Measurements from ENCODE around the gene MED8. TPM values are rescaled to one million over a fixed set of nuclear protein-coding genes. Genes with fewer than 3 reads are reported as not detected.

Gene MED8
- total RNA-seq, 5 donors from 2014 or later (not counting 1 experiment from before 2014, with no cell fraction given): 11.4 to 32.9 (median 29.5) TPM

DNA sequence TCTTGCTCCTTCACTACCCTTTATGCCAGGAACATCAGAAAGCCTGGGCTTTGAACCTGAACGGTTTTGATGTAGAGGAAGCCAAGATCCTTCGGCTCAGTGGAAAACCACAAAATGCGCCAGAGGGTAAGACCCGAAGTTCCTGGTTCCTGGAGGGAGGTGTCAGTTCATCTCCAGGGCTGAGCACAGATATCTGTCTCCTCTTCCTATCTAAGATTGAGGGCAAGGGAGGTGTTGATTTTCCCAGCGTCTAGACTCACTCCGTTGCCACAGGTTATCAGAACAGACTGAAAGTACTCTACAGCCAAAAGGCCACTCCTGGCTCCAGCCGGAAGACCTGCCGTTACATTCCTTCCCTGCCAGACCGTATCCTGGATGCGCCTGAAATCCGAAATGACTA, 29.9 kb downstream of the MED8 start:
- DNase-seq: no peak
- H3K9me3 Mint-ChIP-seq: no peaks in the 10 kb centered on the region
- H3K4me3 ChIP-seq (ENCODE audit: control insufficient read depth in 1 of 2, extremely low read depth in 1 of 2, low read length in 1 of 2): no peak overlapping the region
- no peak for ATAC-seq (replicated peaks in 1 of 4)
- peak overlapping the region; percentile 66 to 87 (median 85) for H3K4me3 Mint-ChIP-seq
- H3K27me3 Mint-ChIP-seq: no peaks in the 10 kb centered on the region
- 53% methylated on average over 3 of the region's 11 CpGs for WGBS (ENCODE audit: insufficient coverage)
- H3K4me1 ChIP-seq (ENCODE audit: control insufficient read depth in 1 of 2, extremely low read depth in 1 of 2, insufficient read depth in 2 of 2, low read length in 2 of 2): peaks cover 5 to 15% of the 10 kb centered on the region in 2 experiments
- peaks cover 17 to 28% (median 19%) of the 10 kb centered on the region in 3 donors for H3K4me1 Mint-ChIP-seq
- no peaks in the 10 kb centered on the region for H3K9me3 ChIP-seq
- CTCF ChIA-PET: no interaction called here
- POLR2A ChIA-PET: interaction anchor here in 1 of 2 donors (0.6 kb wide), 1 partner anchor 1852 kb away, joined by 12 read pairs; no protein-coding TSS in a partner anchor
- H3K27ac ChIP-seq (ENCODE audit: low read length): no peak overlapping the region
- no peaks in the 10 kb centered on the region for H3K27me3 ChIP-seq (replicated peaks in 1 of 2; ENCODE audit: control insufficient read depth in 2 of 2, extremely low read depth in 1 of 2, insufficient read depth in 2 of 2, low read length in 1 of 2)
- H3K36me3 ChIP-seq (ENCODE audit: control insufficient read depth in 2 of 2, extremely low read depth in 1 of 2, insufficient read depth in 1 of 2, low read length in 1 of 2): peaks cover 7 to 27% of the 10 kb centered on the region in 2 donors
- H3K36me3 Mint-ChIP-seq: peaks cover 24% of the 10 kb centered on the region
- no peak overlapping the region for H3K27ac Mint-ChIP-seq

- Mint-ChIP-seq H3K36me3 (peaks cover 19% of the 10 kb centered on the region), H3K9me3 (no peaks in the 10 kb centered on the region), H3K27me3 (no peaks in the 10 kb centered on the region), H3K4me3 (peak within 1 kb of the TSS; percentile 85 to 87 (median 87)), H3K4me1 (peaks cover 17 to 26% (median 19%) of the 10 kb centered on the region in 3 donors), H3K27ac (peak within 1 kb of the TSS; percentile 87 to 88)
- peaks cover 5 to 15% of the 10 kb centered on the region in 2 experiments for H3K4me1 ChIP-seq (ENCODE audit: control insufficient read depth in 1 of 2, extremely low read depth in 1 of 2, insufficient read depth in 2 of 2, low read length in 2 of 2)
- peaks cover 7 to 20% of the 10 kb centered on the region in 2 donors for H3K36me3 ChIP-seq (ENCODE audit: control insufficient read depth in 2 of 2, extremely low read depth in 1 of 2, insufficient read depth in 1 of 2, low read length in 1 of 2)
- H3K27me3 ChIP-seq (replicated peaks in 1 of 2; ENCODE audit: control insufficient read depth in 2 of 2, extremely low read depth in 1 of 2, insufficient read depth in 2 of 2, low read length in 1 of 2): no peaks in the 10 kb centered on the region
- CTCF ChIA-PET: interaction anchor here (0.6 to 1.5 kb wide), 7 partner anchors 9 to 132 kb away, joined by 3 to 8 read pairs (median 4); partner anchors contain the start of genes MED8 (in 1 of the 2) and SZT2 (in 1 of the 2)
- ATAC-seq (replicated peaks in 1 of 4) (peak; percentile 98 to 100 (median 100)), DNase-seq (peak; percentile 93 to 99 (median 96))
- POLR2A ChIA-PET: interaction anchor here in 1 of 2 donors (0.6 to 1.6 kb wide), 2 partner anchors 30 to 1853 kb away, joined by 5 to 12 read pairs; partner anchors contain the start of genes MED8 and SZT2
- WGBS (ENCODE audit: insufficient coverage): 4% methylated on average over 55 of the region's 59 CpGs
- H3K9me3 ChIP-seq: no peaks in the 10 kb centered on the region
- H3K27ac ChIP-seq (ENCODE audit: low read length): peak within 1 kb of the TSS; percentile 64
- peak within 1 kb of the TSS; percentile 59 to 69 for H3K4me3 ChIP-seq (ENCODE audit: control insufficient read depth in 1 of 2, extremely low read depth in 1 of 2, low read length in 1 of 2)
Observed at GRCh38 chr1:43358746-43359693, 30.6 kb downstream of the MED8 start, which contains the start of gene CDC20. Gene CDC20, plus strand, starts transcription at chr1:43358981. Its CDS starts 235 bp downstream, at chr1:43359216.

- H3K27ac ChIP-seq (ENCODE audit: low read length): peak overlapping the region; percentile 64
- no peaks in the 10 kb centered on the region for H3K9me3 ChIP-seq
- POLR2A ChIA-PET: interaction anchor here (0.6 to 1.6 kb wide), 4 partner anchors 11 to 635 kb away, joined by 3 to 5 read pairs (median 4); partner anchors contain the start of genes MED8 (in 1 of the 2) and SZT2 (in 1 of the 2)
Observed at GRCh38 chr1:43358121-43358745, 31.4 kb downstream of the MED8 start.

GRCh38 chr1:43357251-43357650, 32.3 kb downstream of the MED8 start:
- ATAC-seq (replicated peaks in 1 of 4) (no peak), DNase-seq (no peak)
- no peaks in the 10 kb centered on the region for H3K9me3 ChIP-seq
- H3K27ac ChIP-seq (ENCODE audit: low read length): no peak overlapping the region
- peaks cover 5 to 15% of the 10 kb centered on the region in 2 experiments for H3K4me1 ChIP-seq (ENCODE audit: control insufficient read depth in 1 of 2, extremely low read depth in 1 of 2, insufficient read depth in 2 of 2, low read length in 2 of 2)
- ChIA-PET POLR2A (interaction anchor here (0.6 to 0.9 kb wide), 2 partner anchors 606 to 636 kb away, joined by 3 to 6 read pairs; no protein-coding TSS in a partner anchor), CTCF (interaction anchor here in 1 of 2 donors (0.6 kb wide), 2 partner anchors 11 to 432 kb away, joined by 3 to 4 read pairs; partner anchors contain the start of gene ELOVL1)
- H3K4me1 Mint-ChIP-seq: peaks cover 17 to 29% (median 19%) of the 10 kb centered on the region in 3 donors
- no peak overlapping the region for H3K27ac Mint-ChIP-seq
- H3K36me3 Mint-ChIP-seq: peaks cover 10% of the 10 kb centered on the region
- H3K4me3 ChIP-seq (ENCODE audit: control insufficient read depth in 1 of 2, extremely low read depth in 1 of 2, low read length in 1 of 2): no peak overlapping the region
- H3K27me3 Mint-ChIP-seq: no peaks in the 10 kb centered on the region
- no peaks in the 10 kb centered on the region for H3K9me3 Mint-ChIP-seq
- peak overlapping the region in 1 of 3 donors; percentile 85 for H3K4me3 Mint-ChIP-seq
- peaks cover 2 to 6% of the 10 kb centered on the region in 2 donors for H3K36me3 ChIP-seq (ENCODE audit: control insufficient read depth in 2 of 2, extremely low read depth in 1 of 2, insufficient read depth in 1 of 2, low read length in 1 of 2)
- WGBS (ENCODE audit: insufficient coverage): no CpG with 5 or more reads among the region's 4 CpGs
- no peaks in the 10 kb centered on the region for H3K27me3 ChIP-seq (replicated peaks in 1 of 2; ENCODE audit: control insufficient read depth in 2 of 2, extremely low read depth in 1 of 2, insufficient read depth in 2 of 2, low read length in 1 of 2)

More at GRCh38 chr1:43358121-43358745, 31.4 kb downstream of the MED8 start:
- H3K4me3 Mint-ChIP-seq: peak overlapping the region; percentile 85 to 87 (median 87)
- peaks cover 15% of the 10 kb centered on the region for H3K36me3 Mint-ChIP-seq
- H3K27me3 Mint-ChIP-seq: no peaks in the 10 kb centered on the region
- ATAC-seq (replicated peaks in 1 of 4) (peak in 3 of 4 experiments; percentile 1 to 17 (median 8)), DNase-seq (peak in 2 of 35 experiments; percentile 15 to 45)
- peak overlapping the region; percentile 87 to 88 for H3K27ac Mint-ChIP-seq
- H3K27me3 ChIP-seq (replicated peaks in 1 of 2; ENCODE audit: control insufficient read depth in 2 of 2, extremely low read depth in 1 of 2, insufficient read depth in 2 of 2, low read length in 1 of 2): no peaks in the 10 kb centered on the region
- peaks cover 7 to 12% of the 10 kb centered on the region in 2 donors for H3K36me3 ChIP-seq (ENCODE audit: control insufficient read depth in 2 of 2, extremely low read depth in 1 of 2, insufficient read depth in 1 of 2, low read length in 1 of 2)
- H3K4me3 ChIP-seq (ENCODE audit: control insufficient read depth in 1 of 2, extremely low read depth in 1 of 2, low read length in 1 of 2): peak overlapping the region; percentile 59 to 69
- CTCF ChIA-PET: interaction anchor here (0.6 to 1.5 kb wide), 8 partner anchors 10 to 131 kb away, joined by 3 to 8 read pairs (median 4); partner anchors contain the start of genes MED8 (in 1 of the 2) and SZT2 (in 1 of the 2)
- 0% methylated on average over 28 of the region's 33 CpGs for WGBS (ENCODE audit: insufficient coverage)
- H3K4me1 Mint-ChIP-seq: peaks cover 17 to 22% (median 19%) of the 10 kb centered on the region in 3 donors
- no peaks in the 10 kb centered on the region for H3K9me3 Mint-ChIP-seq
- peaks cover 5 to 15% of the 10 kb centered on the region in 2 experiments for H3K4me1 ChIP-seq (ENCODE audit: control insufficient read depth in 1 of 2, extremely low read depth in 1 of 2, insufficient read depth in 2 of 2, low read length in 2 of 2)

DNA sequence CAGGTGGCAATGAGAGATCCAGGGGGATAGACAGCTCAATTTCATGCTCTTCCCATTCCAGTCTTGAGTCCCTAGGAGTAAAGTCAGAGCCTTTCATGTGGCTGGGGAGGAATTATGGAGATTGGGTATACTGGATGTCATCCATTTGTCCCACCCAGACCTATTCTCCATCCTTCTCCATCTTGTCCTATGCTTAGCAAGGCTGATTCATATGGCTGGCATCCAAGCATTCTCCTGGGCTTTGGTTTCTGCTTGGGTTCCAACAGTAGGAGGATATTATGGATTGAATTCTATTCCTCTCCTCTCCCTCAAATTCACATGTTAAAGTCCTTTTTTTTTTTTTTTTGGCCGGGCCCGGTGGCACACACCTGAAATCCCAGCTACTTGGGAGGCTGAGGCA, 34.7 kb downstream of the MED8 start:
- CTCF ChIA-PET: interaction anchor here in 1 of 2 donors (0.6 to 1.0 kb wide), 2 partner anchors 8 to 36 kb away, joined by 3 read pairs; no protein-coding TSS in a partner anchor
- no CpG with 5 or more reads among the region's 2 CpGs for WGBS (ENCODE audit: insufficient coverage)
- no peak for DNase-seq
- ATAC-seq (replicated peaks in 1 of 4): no peak
- POLR2A ChIA-PET: interaction anchor here in 1 of 2 donors (0.7 kb wide), 1 partner anchor 9 kb away, joined by 6 read pairs; no protein-coding TSS in a partner anchor
- Histone ChIP-seq H3K27ac (ENCODE audit: low read length) (no peak overlapping the region), H3K36me3 (ENCODE audit: control insufficient read depth in 2 of 2, extremely low read depth in 1 of 2, insufficient read depth in 1 of 2, low read length in 1 of 2) (no peaks in the 10 kb centered on the region), H3K9me3 (no peaks in the 10 kb centered on the region), H3K4me3 (ENCODE audit: control insufficient read depth in 1 of 2, extremely low read depth in 1 of 2, low read length in 1 of 2) (no peak overlapping the region), H3K27me3 (replicated peaks in 1 of 2; ENCODE audit: control insufficient read depth in 2 of 2, extremely low read depth in 1 of 2, insufficient read depth in 2 of 2, low read length in 1 of 2) (no peaks in the 10 kb centered on the region), H3K4me1 (ENCODE audit: control insufficient read depth in 1 of 2, extremely low read depth in 1 of 2, insufficient read depth in 2 of 2, low read length in 2 of 2) (peaks cover 5 to 15% of the 10 kb centered on the region in 2 experiments)
- H3K4me3 Mint-ChIP-seq: no peak overlapping the region
- H3K36me3 Mint-ChIP-seq: peaks cover 3% of the 10 kb centered on the region
- no peaks in the 10 kb centered on the region for H3K9me3 Mint-ChIP-seq
- no peaks in the 10 kb centered on the region for H3K27me3 Mint-ChIP-seq
- peaks cover 17 to 28% (median 17%) of the 10 kb centered on the region in 3 donors for H3K4me1 Mint-ChIP-seq
- no peak overlapping the region for H3K27ac Mint-ChIP-seq

All from T-cell (primary cell).